Type B pancreatic cell (in vitro differentiated cells): ENCODE results near the gene ADAMTS1. TPM values are rescaled to one million over a fixed set of nuclear protein-coding genes. Genes with fewer than 3 reads are reported as not detected.

Experiments used
- DNase-seq: peaks from one replicate; pipeline ENCODE4 v3.0.0; 2021; ENCODE audit warnings: mixed read lengths; ENCODE audit not compliant: unreplicated experiment; ENCODE audit errors: extremely low spot score
- H3K27ac Mint-ChIP-seq: 2 replicates; pipeline ENCODE4 v1.8.0; 2021; ENCODE audit warnings: mild to moderate bottlenecking, mixed read lengths
- H3K27me3 Mint-ChIP-seq: 2 replicates; pipeline ENCODE4 v1.8.0; 2021; ENCODE audit warnings: mixed read lengths
- H3K36me3 Mint-ChIP-seq: 2 replicates; pipeline ENCODE4 v1.8.0; 2021; ENCODE audit warnings: mixed read lengths
- H3K4me1 Mint-ChIP-seq: one replicate; pipeline ENCODE4 v1.8.0; 2021; ENCODE audit warnings: mixed read lengths; ENCODE audit not compliant: unreplicated experiment
- H3K4me3 Mint-ChIP-seq: 2 replicates; pipeline ENCODE4 v1.8.0; 2021; ENCODE audit warnings: mild to moderate bottlenecking, mixed read lengths
- H3K9me3 Mint-ChIP-seq: 2 replicates; pipeline ENCODE4 v1.8.0; 2021; ENCODE audit warnings: mixed read lengths
- CTCF ChIP-seq: fragments of 200-600 bp; sonication (generic); conservative IDR thresholded peaks from 2 replicates; pipeline ENCODE4 v1.5.0; 2021; ENCODE audit warnings: antibody characterized with exemption, mild to moderate bottlenecking
- total RNA-seq: library from RNA; stranded (reverse); gene quantifications from 2 replicates; pipeline ENCODE4 v1.2.1, GENCODE V29; 2021; ENCODE audit warnings: low replicate concordance

The ADAMTS1 gene
- total RNA-seq, 1 donor from 2014 or later = 77.3 TPM

GRCh38 chr21:26842974-26843932 is 2.0 kb downstream of the ADAMTS1 start:
- DNase-seq = peak; percentile 84
- H3K4me3 Mint-ChIP-seq = peak overlapping the region; percentile 99
- peak; percentile 61 for TF ChIP-seq CTCF

GRCh38 chr21:26842300-26842699 is 2.9 kb downstream of the ADAMTS1 start:
- TF ChIP-seq CTCF = no peak
- Mint-ChIP-seq H3K4me3 (peak overlapping the region; percentile 99), H3K27ac (no peak overlapping the region), H3K9me3 (no peaks in the 10 kb centered on the region), H3K27me3 (peaks cover 7% of the 10 kb centered on the region), H3K4me1 (peaks cover 35% of the 10 kb centered on the region), H3K36me3 (peaks cover 52% of the 10 kb centered on the region)
- no peak for DNase-seq

More at GRCh38 chr21:26842974-26843932, 2.0 kb downstream of the ADAMTS1 start:
- Mint-ChIP-seq H3K27ac (peak overlapping the region; percentile 97), H3K9me3 (no peaks in the 10 kb centered on the region), H3K36me3 (peaks cover 46% of the 10 kb centered on the region), H3K4me1 (peaks cover 30% of the 10 kb centered on the region), H3K27me3 (peaks cover 7% of the 10 kb centered on the region)

DNA sequence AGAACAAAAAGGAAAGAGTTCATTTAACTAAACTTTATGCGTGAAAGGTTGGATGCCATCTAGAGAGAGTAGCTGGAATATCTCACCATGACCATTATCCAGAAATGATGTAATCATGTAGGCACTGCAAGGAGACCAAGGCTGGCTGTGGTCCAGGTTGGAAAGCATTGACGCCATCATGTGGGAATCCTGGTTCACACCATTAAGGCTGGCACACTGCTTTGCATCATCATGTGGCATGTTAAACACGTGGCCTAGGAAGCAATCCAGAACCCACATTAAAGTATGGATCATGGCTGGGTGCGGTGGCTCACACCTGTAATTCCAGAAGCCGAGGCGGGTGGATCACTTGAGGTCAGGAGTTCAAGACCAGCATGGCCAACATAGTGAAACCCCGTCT is 4.3 kb downstream of the ADAMTS1 start:
- Mint-ChIP-seq H3K9me3 (no peaks in the 10 kb centered on the region), H3K27me3 (peaks cover 4% of the 10 kb centered on the region), H3K27ac (no peak overlapping the region), H3K4me3 (peak overlapping the region; percentile 72), H3K36me3 (peaks cover 58% of the 10 kb centered on the region), H3K4me1 (peaks cover 32% of the 10 kb centered on the region)
- DNase-seq = no peak
- no peak for TF ChIP-seq CTCF

DNA sequence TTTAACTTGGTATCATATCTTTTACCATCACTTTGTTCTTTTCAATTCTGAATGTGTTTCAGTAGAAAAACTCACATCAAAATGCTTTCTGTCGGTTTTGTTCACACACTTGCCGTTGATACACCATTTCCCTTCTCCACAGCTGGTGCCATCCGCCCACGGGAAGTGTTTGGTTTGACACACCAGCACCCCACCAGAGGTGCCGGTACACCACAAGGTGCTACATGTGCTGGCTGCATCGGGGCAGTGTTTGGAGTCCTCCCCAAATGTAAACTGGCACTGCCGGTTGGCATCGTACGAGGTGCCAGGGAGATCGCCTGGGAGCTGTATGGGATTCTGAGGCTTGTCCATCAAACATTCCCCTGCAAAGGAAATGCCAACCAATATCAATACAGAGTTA is 5.0 kb downstream of the ADAMTS1 start:
- no peak for DNase-seq
- Mint-ChIP-seq H3K27me3 (no peaks in the 10 kb centered on the region), H3K4me1 (peaks cover 32% of the 10 kb centered on the region), H3K36me3 (peaks cover 58% of the 10 kb centered on the region), H3K4me3 (peak overlapping the region; percentile 72), H3K9me3 (no peaks in the 10 kb centered on the region), H3K27ac (no peak overlapping the region)
- TF ChIP-seq CTCF = no peak

DNA sequence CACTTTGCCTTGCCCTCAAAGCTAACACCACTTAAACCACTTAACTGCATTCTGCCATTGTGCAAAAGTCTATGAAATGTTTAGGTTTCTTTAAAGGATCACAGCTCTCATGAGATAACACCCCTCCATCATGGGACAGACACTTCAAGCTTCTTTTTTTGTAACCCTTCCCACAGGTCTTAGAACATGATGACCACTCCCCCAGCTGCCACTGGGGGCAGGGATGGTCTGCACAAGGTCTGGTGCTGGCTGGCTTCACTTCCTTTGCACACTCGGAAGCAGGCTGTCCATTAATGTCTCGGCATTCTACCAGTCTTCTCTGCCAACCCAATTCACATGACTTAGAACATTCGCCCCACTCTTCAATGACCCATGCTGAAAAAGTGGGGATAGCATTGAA is 7.7 kb downstream of the ADAMTS1 start:
- peaks cover 3% of the 10 kb centered on the region for H3K27me3 Mint-ChIP-seq
- no peak for TF ChIP-seq CTCF
- H3K4me3 Mint-ChIP-seq = no peak overlapping the region
- no peak overlapping the region for H3K27ac Mint-ChIP-seq
- peaks cover 35% of the 10 kb centered on the region for H3K4me1 Mint-ChIP-seq
- DNase-seq = no peak
- H3K36me3 Mint-ChIP-seq = peaks cover 47% of the 10 kb centered on the region
- no peaks in the 10 kb centered on the region for H3K9me3 Mint-ChIP-seq
